Esophagus muscularis mucosa (tissue), 4 donors: Measurements from ENCODE around the gene PLEK. TPM values are rescaled to one million over a fixed set of nuclear protein-coding genes. Genes with fewer than 3 reads are reported as not detected.
A peak's percentile ranks its signal among the peaks of the same experiment; 100 is the strongest.

Experiments used
- DNase-seq: peaks from one replicate; pipeline ENCODE4 v3.0.0-alpha.2; 2017; ENCODE audit errors: extremely low spot score
- H3K27ac ChIP-seq, 4 donors: fragments of 200-600 bp; sonication (generic); replicated peaks in 1 of 4; 1 replicate in 3 of 4; 2 replicates in 1 of 4; pipeline ENCODE4 v1.5.1; 2016 to 2019; ENCODE audit warnings: mild to moderate bottlenecking in 1 of 4
- H3K27me3 ChIP-seq, 4 donors: fragments of 200-600 bp; sonication (generic); one replicate each; pipeline versions ENCODE4 v1.5.1 to v1.6.0; 2016 to 2019
- H3K36me3 ChIP-seq, 4 donors: fragments of 200-600 bp; sonication (generic); one replicate each; pipeline ENCODE4 v1.5.1; 2016 to 2019
- H3K4me1 ChIP-seq, 4 donors: fragments of 200-600 bp; sonication (generic); one replicate each; pipeline ENCODE4 v1.5.1; 2016 to 2019
- H3K4me3 ChIP-seq, 4 donors: fragments of 200-600 bp; sonication (generic); 1 replicate in 2 of 4; 2 replicates in 2 of 4; pipeline ENCODE4 v1.5.1; 2016 to 2019; ENCODE audit warnings: mild to moderate bottlenecking in 4 of 4, moderate library complexity in 1 of 4
- H3K9me3 ChIP-seq, 4 donors: fragments of 200-600 bp; sonication (generic); 1 replicate in 3 of 4; 2 replicates in 1 of 4; pipeline ENCODE4 v1.5.1; 2016 to 2019
- EP300 ChIP-seq: sonication (generic); formaldehyde crosslinking; IDR thresholded peaks from one replicate; pipeline ENCODE4 v1.6.1; 2017; ENCODE audit warnings: antibody characterized with exemption
- POLR2A ChIP-seq: fragments of 450-650 bp; IDR thresholded peaks from one replicate; pipeline ENCODE4 v1.6.1; 2017; ENCODE audit warnings: antibody characterized with exemption, moderate library complexity, mild to moderate bottlenecking, low read depth
- POLR2AphosphoS5 ChIP-seq, 2 donors: sonication (generic); formaldehyde crosslinking; IDR thresholded peaks; one replicate each; pipeline ENCODE4 v1.6.1; 2017; ENCODE audit warnings: antibody characterized with exemption in 2 of 2
- WGBS: methylation state at CpG from one replicate; pipeline ENCODE4 v1.1.5; 2018; 5-methylcytosine and 5-hydroxymethylcytosine counted together
- intact Hi-C: fragments of 100-400 bp; cut with DNase I; formaldehyde crosslinking; loops from one replicate; pipeline ENCODE4 v1.15.1; 2023
- total RNA-seq, 4 donors: library from RNA; depleted of rRNA; stranded (reverse); fragments of >200 nt; gene quantifications; one replicate each; pipeline versions ENCODE4 v1.1.0 to v1.2.1, GENCODE V29; 2016
- TF ChIP-seq, protein P1 (sequence below), 3 experiments: fragments of 200-600 bp in 2 of 3; fragments of 450-650 bp in 1 of 3; sonication (generic) in 2 of 3; IDR thresholded peaks; one replicate each; pipeline ENCODE4 v1.5.1; 2017 to 2019; ENCODE audit warnings: antibody characterized with exemption in 3 of 3, mild to moderate bottlenecking in 2 of 3, moderate library complexity in 1 of 3

PLEK gene
- total RNA-seq, 4 donors from 2014 or later = 3.1 to 23.4 (median 6.0) TPM

DNA sequence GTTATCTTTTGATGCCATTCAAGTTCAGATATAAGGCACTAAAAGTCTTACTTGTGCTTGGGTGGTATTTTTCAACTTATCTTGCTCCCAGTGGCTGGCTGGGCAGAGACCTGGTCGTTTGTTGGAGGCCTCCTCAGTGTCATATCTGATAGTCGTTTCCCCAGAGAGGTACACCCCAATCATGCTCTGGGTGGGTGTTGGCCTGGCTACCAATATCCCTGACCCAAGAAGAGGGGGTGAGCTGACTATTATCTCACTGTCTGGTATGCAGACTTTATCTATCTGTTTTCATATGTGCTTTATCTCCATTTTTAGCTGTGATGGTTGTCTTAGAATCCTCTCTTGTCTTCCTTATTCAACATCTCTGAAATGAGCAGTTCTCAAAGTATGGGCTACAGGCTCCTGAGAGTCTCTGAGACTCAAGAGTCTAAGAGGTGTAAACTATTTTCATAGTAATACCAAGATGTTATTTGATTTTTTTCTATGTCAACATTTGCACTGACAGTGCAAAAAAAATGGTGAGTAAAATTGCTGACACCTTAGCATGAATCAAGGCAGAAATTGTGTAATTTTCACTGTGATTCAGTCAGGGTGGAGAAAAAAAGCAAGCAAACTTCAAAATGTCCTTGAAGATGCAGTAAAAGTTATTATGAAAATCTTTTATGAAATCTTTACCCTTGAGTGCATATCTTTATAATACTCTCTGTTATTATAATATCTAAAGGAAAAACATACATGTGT lies 12.3 kb upstream of the PLEK start:
- no peak for TF ChIP-seq POLR2A
- no peak for TF ChIP-seq EP300
- no peak for TF ChIP-seq POLR2AphosphoS5 (IDR thresholded peaks at IDR 0.05)
- TF ChIP-seq, protein P1, sequence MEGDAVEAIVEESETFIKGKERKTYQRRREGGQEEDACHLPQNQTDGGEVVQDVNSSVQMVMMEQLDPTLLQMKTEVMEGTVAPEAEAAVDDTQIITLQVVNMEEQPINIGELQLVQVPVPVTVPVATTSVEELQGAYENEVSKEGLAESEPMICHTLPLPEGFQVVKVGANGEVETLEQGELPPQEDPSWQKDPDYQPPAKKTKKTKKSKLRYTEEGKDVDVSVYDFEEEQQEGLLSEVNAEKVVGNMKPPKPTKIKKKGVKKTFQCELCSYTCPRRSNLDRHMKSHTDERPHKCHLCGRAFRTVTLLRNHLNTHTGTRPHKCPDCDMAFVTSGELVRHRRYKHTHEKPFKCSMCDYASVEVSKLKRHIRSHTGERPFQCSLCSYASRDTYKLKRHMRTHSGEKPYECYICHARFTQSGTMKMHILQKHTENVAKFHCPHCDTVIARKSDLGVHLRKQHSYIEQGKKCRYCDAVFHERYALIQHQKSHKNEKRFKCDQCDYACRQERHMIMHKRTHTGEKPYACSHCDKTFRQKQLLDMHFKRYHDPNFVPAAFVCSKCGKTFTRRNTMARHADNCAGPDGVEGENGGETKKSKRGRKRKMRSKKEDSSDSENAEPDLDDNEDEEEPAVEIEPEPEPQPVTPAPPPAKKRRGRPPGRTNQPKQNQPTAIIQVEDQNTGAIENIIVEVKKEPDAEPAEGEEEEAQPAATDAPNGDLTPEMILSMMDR (IDR thresholded peaks at IDR 0.05) = no peak
- no peaks in the 10 kb centered on the region for H3K9me3 ChIP-seq
- no peaks in the 10 kb centered on the region for H3K36me3 ChIP-seq
- intact Hi-C loops = no loop called here
- H3K27me3 ChIP-seq = no peaks in the 10 kb centered on the region
- no peak overlapping the region for H3K4me3 ChIP-seq
- WGBS = 52% methylated on average over 2 of the region's 2 CpGs
- no peak overlapping the region for H3K27ac ChIP-seq
- DNase-seq = no peak
- no peaks in the 10 kb centered on the region for H3K4me1 ChIP-seq

GRCh38 chr2:68356599-68357239 lies 8.4 kb upstream of the PLEK start:
- H3K4me1 ChIP-seq = no peaks in the 10 kb centered on the region
- intact Hi-C loops = no loop called here
- no peak for DNase-seq
- no peak overlapping the region for H3K4me3 ChIP-seq
- no peaks in the 10 kb centered on the region for H3K36me3 ChIP-seq
- 100% methylated on average over 3 of the region's 4 CpGs for WGBS
- no peaks in the 10 kb centered on the region for H3K9me3 ChIP-seq
- TF ChIP-seq POLR2A (no peak), EP300 (no peak), POLR2AphosphoS5 (IDR thresholded peaks at IDR 0.05) (no peak)
- TF ChIP-seq, protein P1 (IDR thresholded peaks at IDR 0.05) = no peak
- no peak overlapping the region for H3K27ac ChIP-seq
- H3K27me3 ChIP-seq = no peaks in the 10 kb centered on the region

DNA sequence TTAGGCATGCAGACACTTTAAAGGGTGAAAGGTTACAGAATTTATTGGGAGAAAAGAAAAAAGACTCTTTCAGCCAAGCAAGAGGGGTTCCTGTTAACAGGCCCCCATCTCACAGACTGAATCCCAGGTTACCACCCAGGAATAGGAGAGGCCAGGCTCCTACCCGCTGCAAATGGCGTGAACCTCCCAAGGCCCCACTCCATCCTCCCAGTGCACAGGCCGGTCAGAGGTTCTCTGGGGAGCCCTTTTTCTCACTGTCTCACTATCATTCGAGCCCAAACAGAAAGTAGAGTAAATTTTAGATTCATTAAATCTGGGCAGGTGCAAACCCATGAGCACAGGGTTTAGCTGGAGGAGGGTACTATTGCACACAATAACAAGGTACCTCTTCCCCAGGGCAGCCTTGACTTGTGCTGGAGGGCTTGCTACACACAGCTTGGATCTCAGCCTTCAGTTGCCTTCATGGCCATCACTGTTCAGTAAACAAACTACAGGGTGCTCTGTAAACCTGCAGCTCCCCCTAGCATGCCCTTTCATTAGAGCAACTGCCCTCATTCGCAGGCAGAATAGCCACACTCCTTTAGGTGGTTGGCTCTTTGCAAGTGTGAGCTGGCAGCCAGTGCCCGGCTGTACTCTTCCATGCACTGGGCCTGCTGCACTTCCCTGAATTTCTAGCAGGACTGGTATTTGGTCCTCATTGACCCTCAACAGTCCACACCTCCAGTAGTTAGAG lies 7.3 kb upstream of the PLEK start:
- no peak for TF ChIP-seq EP300
- TF ChIP-seq, protein P1 (IDR thresholded peaks at IDR 0.05) = peak in 2 of 3 experiments; percentile 8 to 25
- intact Hi-C loops = no loop called here
- H3K27ac ChIP-seq = no peak overlapping the region
- H3K9me3 ChIP-seq = no peaks in the 10 kb centered on the region
- DNase-seq = no peak
- H3K27me3 ChIP-seq = no peaks in the 10 kb centered on the region
- no peak overlapping the region for H3K4me3 ChIP-seq
- no peaks in the 10 kb centered on the region for H3K4me1 ChIP-seq
- H3K36me3 ChIP-seq = no peaks in the 10 kb centered on the region
- 82% methylated on average over 6 of the region's 6 CpGs for WGBS

DNA sequence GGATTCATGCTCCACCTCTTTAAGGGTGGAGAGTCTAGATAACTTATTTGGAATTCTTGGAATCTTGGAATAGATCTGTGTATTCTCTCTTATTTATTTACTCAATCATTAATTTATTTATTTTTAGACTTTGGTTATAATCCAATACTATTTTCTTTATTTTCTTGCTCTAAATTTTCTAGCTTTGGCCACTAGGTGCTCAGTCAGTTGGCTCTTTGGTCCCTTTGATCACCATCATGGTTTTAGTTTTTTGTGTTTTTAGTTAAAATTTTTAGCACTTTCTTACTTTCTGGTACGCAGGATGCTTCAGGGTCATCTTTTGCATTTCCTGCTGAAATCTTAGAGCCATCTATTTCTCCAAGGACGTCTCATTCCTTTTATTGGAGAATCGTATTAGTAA lies 5.2 kb upstream of the PLEK start:
- no peak for DNase-seq
- Histone ChIP-seq H3K27me3 (no peaks in the 10 kb centered on the region), H3K4me1 (peaks cover 0 to 5% (median 0%) of the 10 kb centered on the region in 4 donors), H3K4me3 (no peak overlapping the region), H3K27ac (no peak overlapping the region), H3K36me3 (no peaks in the 10 kb centered on the region), H3K9me3 (no peaks in the 10 kb centered on the region)
- WGBS = 95% methylated on average over 3 of the region's 3 CpGs
- no peak for TF ChIP-seq POLR2AphosphoS5 (IDR thresholded peaks at IDR 0.05)
- TF ChIP-seq POLR2A = no peak
- TF ChIP-seq, protein P1 (IDR thresholded peaks at IDR 0.05) = no peak
- no peak for TF ChIP-seq EP300
- intact Hi-C loops = loop anchor here (5.0 kb wide), 1 partner anchor 82 kb away; no protein-coding TSS in a partner anchor
